ENCODE data around the gene DDX39A.
"Not testable (repeated sequence)": the region's sequence is repeated elsewhere in the genome, so short reads cannot be mapped to it uniquely, and the experiment has no call there.

DDX39A gene

DNA sequence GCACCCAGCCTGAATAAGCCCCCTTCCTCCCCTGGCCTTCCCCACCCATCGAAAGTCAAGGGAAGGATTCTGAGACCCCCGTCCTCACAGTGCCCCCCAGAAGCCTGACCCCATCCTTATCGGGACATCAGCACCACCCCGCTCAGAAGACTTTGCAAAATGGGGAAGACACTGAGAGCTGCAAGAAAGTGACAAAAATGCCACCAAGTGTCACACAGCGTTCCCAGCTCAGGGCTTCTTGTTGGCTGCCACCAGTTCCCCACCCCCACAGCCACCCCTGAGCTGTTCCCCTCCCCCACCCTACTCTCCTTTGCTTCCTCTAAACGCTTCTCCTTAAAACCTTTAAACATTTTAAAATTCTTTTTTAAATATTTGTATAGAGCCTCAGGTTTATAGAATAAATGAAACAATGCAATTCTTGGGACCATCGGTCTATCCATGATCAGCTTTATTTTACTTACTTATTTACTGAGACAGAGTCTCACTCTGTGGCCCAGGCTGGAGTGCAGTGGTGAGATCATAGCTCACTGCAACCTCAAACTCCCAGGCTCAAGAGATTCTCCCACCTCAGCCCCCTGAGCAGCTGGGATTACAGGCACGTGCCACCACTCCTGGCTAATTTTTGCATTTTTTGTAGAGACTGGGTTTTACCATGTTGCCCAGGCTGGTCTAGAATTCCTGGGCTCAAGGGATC, 46.6 kb downstream of the DDX39A start:
- H3K23ac ChIP-seq (ENCODE audit: low read length); H3K18ac ChIP-seq (ENCODE audit: low read length); H2BK120ac ChIP-seq (ENCODE audit: insufficient read depth, low read length, poor library complexity); H3K4ac ChIP-seq (ENCODE audit: low read depth, low read length); H3K14ac ChIP-seq (ENCODE audit: low read length); H3K79me1 ChIP-seq (ENCODE audit: low read length); H3K9me3 ChIP-seq (ENCODE audit: insufficient read depth, low read depth, low read length); H3K4me2 ChIP-seq (ENCODE audit: low read length); H3K36me3 ChIP-seq (ENCODE audit: control insufficient read depth in 1 of 2, insufficient read depth in 2 of 2, low read length in 2 of 2); H3K27ac ChIP-seq (ENCODE audit: low read depth, low read length); H2BK5ac ChIP-seq (ENCODE audit: low read depth, low read length, poor library complexity); H3K9ac ChIP-seq (ENCODE audit: low read length); H2AK5ac ChIP-seq (ENCODE audit: low read length); H3K27me3 ChIP-seq (ENCODE audit: insufficient read depth, low read length); H4K8ac ChIP-seq (ENCODE audit: low read depth, low read length); H4K91ac ChIP-seq (ENCODE audit: low read depth, low read length); H3K4me1 ChIP-seq (ENCODE audit: control insufficient read depth in 1 of 2, insufficient read depth in 2 of 2, low read length in 2 of 2); H4K12ac ChIP-seq (ENCODE audit: low read depth, low read length); H3K79me2 ChIP-seq (ENCODE audit: control insufficient read depth, insufficient read depth, low read length, poor library complexity); H2AFZ ChIP-seq (ENCODE audit: insufficient read depth, low read length, poor library complexity); H2BK12ac ChIP-seq (ENCODE audit: low read length); DNase-seq; H3K4me3 ChIP-seq (ENCODE audit: low read depth, low read length): not testable (repeated sequence)
- WGBS (ENCODE audit: extremely low coverage, insufficient coverage, insufficient read length): 100% methylated on average over 1 of the region's 8 CpGs

DNA sequence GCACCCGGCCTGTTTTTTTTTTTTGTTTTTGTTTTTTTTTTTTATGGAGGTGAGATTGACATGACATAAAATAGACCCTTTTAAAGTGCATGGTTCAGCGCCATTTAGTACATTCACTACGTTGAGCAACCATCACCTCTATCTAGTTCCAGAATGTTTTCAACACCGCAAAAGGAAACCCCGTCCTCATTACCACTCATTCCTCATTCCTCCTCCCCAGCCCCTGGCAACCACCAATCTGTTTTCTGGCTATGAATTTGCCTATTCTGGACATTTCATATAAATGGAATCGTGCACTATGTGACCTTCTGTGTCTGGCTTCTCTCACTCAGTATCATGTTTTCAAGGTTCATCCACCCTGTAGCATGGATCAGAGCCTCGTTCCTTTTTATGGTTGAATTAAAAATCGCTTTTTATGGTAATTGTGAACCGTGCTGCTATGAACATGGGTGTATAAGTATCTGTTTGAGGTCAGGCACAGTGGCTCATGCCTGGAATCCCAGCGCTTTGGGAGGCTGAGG, 47.8 kb downstream of the DDX39A start:
- Histone ChIP-seq H3K14ac (ENCODE audit: low read length) (no peak overlapping the region), H2BK120ac (ENCODE audit: insufficient read depth, low read length, poor library complexity) (no peak overlapping the region)

DNA sequence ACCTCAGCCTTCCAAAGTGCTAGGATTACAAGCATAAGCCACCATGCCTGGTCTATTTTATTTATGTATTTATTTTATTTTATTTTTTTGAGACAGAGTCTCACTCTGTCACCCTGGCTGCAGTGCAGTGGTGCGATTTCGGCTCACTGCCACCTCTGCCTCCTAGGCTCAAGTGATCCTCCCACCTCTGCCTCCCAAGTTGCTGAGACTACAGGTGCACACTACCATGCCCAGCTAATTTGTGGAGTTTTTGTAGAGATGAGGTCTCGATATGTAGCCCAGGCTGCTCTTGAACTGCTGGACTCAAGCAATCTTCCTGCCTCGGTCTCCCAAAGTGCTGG, 48.2 kb downstream of the DDX39A start:
- DNase-seq: no peak
- Histone ChIP-seq H3K79me1 (ENCODE audit: low read length) (no peaks in the 10 kb centered on the region), H2BK120ac (ENCODE audit: insufficient read depth, low read length, poor library complexity) (no peak overlapping the region), H2BK12ac (ENCODE audit: low read length) (no peak overlapping the region), H3K9ac (ENCODE audit: low read length) (no peak overlapping the region), H3K4me1 (ENCODE audit: control insufficient read depth in 1 of 2, insufficient read depth in 2 of 2, low read length in 2 of 2) (no peaks in the 10 kb centered on the region), H3K18ac (ENCODE audit: low read length) (no peak overlapping the region), H4K8ac (ENCODE audit: low read depth, low read length) (no peak overlapping the region), H3K4me3 (ENCODE audit: low read depth, low read length) (no peak overlapping the region), H3K27me3 (ENCODE audit: insufficient read depth, low read length) (no peaks in the 10 kb centered on the region), H3K23ac (ENCODE audit: low read length) (no peak overlapping the region), H4K12ac (ENCODE audit: low read depth, low read length) (no peak overlapping the region), H2AK5ac (ENCODE audit: low read length) (no peak overlapping the region), H4K91ac (ENCODE audit: low read depth, low read length) (no peak overlapping the region), H3K36me3 (ENCODE audit: control insufficient read depth in 1 of 2, insufficient read depth in 2 of 2, low read length in 2 of 2) (no peaks in the 10 kb centered on the region), H3K4me2 (ENCODE audit: low read length) (no peak overlapping the region), H3K27ac (ENCODE audit: low read depth, low read length) (no peak overlapping the region), H3K79me2 (ENCODE audit: control insufficient read depth, insufficient read depth, low read length, poor library complexity) (no peaks in the 10 kb centered on the region), H3K14ac (ENCODE audit: low read length) (no peak overlapping the region), H2AFZ (ENCODE audit: insufficient read depth, low read length, poor library complexity) (no peak overlapping the region), H3K4ac (ENCODE audit: low read depth, low read length) (no peak overlapping the region), H3K9me3 (ENCODE audit: insufficient read depth, low read depth, low read length) (no peaks in the 10 kb centered on the region), H2BK5ac (ENCODE audit: low read depth, low read length, poor library complexity) (no peak overlapping the region)
- no CpG with 5 or more reads among the region's 4 CpGs for WGBS (ENCODE audit: extremely low coverage, insufficient coverage, insufficient read length)

More for the DNA sequence above, 47.8 kb downstream of the DDX39A start:
- no peak overlapping the region for H2AK5ac ChIP-seq (ENCODE audit: low read length)
- no peaks in the 10 kb centered on the region for H3K9me3 ChIP-seq (ENCODE audit: insufficient read depth, low read depth, low read length)
- no peak overlapping the region for H4K8ac ChIP-seq (ENCODE audit: low read depth, low read length)
- H3K79me1 ChIP-seq (ENCODE audit: low read length): no peaks in the 10 kb centered on the region
- no peak overlapping the region for H4K12ac ChIP-seq (ENCODE audit: low read depth, low read length)
- no peak overlapping the region for H3K18ac ChIP-seq (ENCODE audit: low read length)
- no peak overlapping the region for H3K4ac ChIP-seq (ENCODE audit: low read depth, low read length)
- H3K4me2 ChIP-seq (ENCODE audit: low read length): no peak overlapping the region
- H3K4me3 ChIP-seq (ENCODE audit: low read depth, low read length): no peak overlapping the region
- no peak overlapping the region for H2AFZ ChIP-seq (ENCODE audit: insufficient read depth, low read length, poor library complexity)
- H3K36me3 ChIP-seq (ENCODE audit: control insufficient read depth in 1 of 2, insufficient read depth in 2 of 2, low read length in 2 of 2): no peaks in the 10 kb centered on the region
- H3K9ac ChIP-seq (ENCODE audit: low read length): no peak overlapping the region
- no peaks in the 10 kb centered on the region for H3K79me2 ChIP-seq (ENCODE audit: control insufficient read depth, insufficient read depth, low read length, poor library complexity)
- no peak overlapping the region for H3K23ac ChIP-seq (ENCODE audit: low read length)
- no peaks in the 10 kb centered on the region for H3K4me1 ChIP-seq (ENCODE audit: control insufficient read depth in 1 of 2, insufficient read depth in 2 of 2, low read length in 2 of 2)
- no peak overlapping the region for H4K91ac ChIP-seq (ENCODE audit: low read depth, low read length)
- no peak overlapping the region for H2BK12ac ChIP-seq (ENCODE audit: low read length)
- DNase-seq: no peak
- H3K27ac ChIP-seq (ENCODE audit: low read depth, low read length): no peak overlapping the region
- no peak overlapping the region for H2BK5ac ChIP-seq (ENCODE audit: low read depth, low read length, poor library complexity)
- no CpG with 5 or more reads among the region's 10 CpGs for WGBS (ENCODE audit: extremely low coverage, insufficient coverage, insufficient read length)
- H3K27me3 ChIP-seq (ENCODE audit: insufficient read depth, low read length): no peaks in the 10 kb centered on the region

DNA sequence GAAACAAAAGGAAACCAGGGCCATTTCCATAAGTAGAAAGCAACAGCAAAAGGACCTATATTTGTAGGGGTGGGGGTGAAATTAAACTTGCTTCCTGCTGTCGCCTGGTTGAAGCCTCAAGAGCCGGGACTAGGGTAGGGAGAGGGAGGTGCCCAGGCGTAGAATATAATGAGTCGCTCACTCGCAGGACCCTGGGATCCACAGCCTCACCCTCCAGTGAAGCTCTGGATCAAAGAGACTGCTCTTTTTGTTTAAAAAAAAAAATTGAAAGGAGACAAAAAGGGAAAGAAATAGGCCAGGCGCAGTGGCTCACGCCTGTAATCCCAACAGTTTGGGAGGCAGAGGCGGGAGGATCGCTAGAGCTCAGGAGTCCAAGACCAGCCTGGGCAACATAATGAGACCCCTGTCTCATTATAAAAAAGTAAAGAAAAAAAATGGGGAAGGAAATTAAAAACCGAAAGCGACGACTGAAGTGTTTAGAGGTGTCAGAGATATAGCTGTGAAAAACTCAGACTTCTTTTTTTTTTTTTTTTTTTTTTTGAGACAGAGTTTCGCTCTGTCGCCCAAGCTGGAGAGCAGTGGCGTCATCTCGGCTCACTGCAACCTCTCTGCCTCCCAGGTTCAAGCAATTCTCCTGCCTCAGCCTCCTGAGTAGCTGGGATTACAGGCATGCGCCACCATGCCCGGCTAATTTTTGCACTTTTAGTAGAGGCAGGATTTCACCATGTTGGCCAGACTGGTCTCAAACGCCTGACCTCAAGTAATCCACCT, 48.8 kb downstream of the DDX39A start:
- Histone ChIP-seq H3K23ac (ENCODE audit: low read length) (no peak overlapping the region), H2AK5ac (ENCODE audit: low read length) (no peak overlapping the region), H2AFZ (ENCODE audit: insufficient read depth, low read length, poor library complexity) (no peak overlapping the region), H3K4me3 (ENCODE audit: low read depth, low read length) (no peak overlapping the region), H3K4me1 (ENCODE audit: control insufficient read depth in 1 of 2, insufficient read depth in 2 of 2, low read length in 2 of 2) (no peaks in the 10 kb centered on the region), H3K4ac (ENCODE audit: low read depth, low read length) (no peak overlapping the region), H4K91ac (ENCODE audit: low read depth, low read length) (no peak overlapping the region), H2BK5ac (ENCODE audit: low read depth, low read length, poor library complexity) (no peak overlapping the region), H3K4me2 (ENCODE audit: low read length) (no peak overlapping the region), H3K18ac (ENCODE audit: low read length) (no peak overlapping the region), H3K79me1 (ENCODE audit: low read length) (no peaks in the 10 kb centered on the region), H3K27ac (ENCODE audit: low read depth, low read length) (no peak overlapping the region), H3K14ac (ENCODE audit: low read length) (no peak overlapping the region), H3K9ac (ENCODE audit: low read length) (no peak overlapping the region), H4K8ac (ENCODE audit: low read depth, low read length) (no peak overlapping the region), H3K36me3 (ENCODE audit: control insufficient read depth in 1 of 2, insufficient read depth in 2 of 2, low read length in 2 of 2) (no peaks in the 10 kb centered on the region), H3K79me2 (ENCODE audit: control insufficient read depth, insufficient read depth, low read length, poor library complexity) (no peaks in the 10 kb centered on the region), H3K9me3 (ENCODE audit: insufficient read depth, low read depth, low read length) (no peaks in the 10 kb centered on the region), H3K27me3 (ENCODE audit: insufficient read depth, low read length) (no peaks in the 10 kb centered on the region), H4K12ac (ENCODE audit: low read depth, low read length) (no peak overlapping the region), H2BK12ac (ENCODE audit: low read length) (no peak overlapping the region), H2BK120ac (ENCODE audit: insufficient read depth, low read length, poor library complexity) (no peak overlapping the region)
- DNase-seq: no peak
- WGBS (ENCODE audit: extremely low coverage, insufficient coverage, insufficient read length): 100% methylated on average over 3 of the region's 19 CpGs

Data from trophoblast cell (in vitro differentiated cells and primary cell).